IMR-90 (cell line): Measurements from ENCODE around the gene PLXNA4. TPM values are rescaled to one million over a fixed set of nuclear protein-coding genes. Genes with fewer than 3 reads are reported as not detected.

Experiments used
- ATAC-seq: fragments of 200-7000 bp; cut with Tn5 transposase; 2 replicates; pipeline ENCODE4 v1.9.1; 2020; ENCODE audit warnings: low read depth, mild to moderate bottlenecking, moderate library complexity
- BruUV-seq: library from RNA; stranded (reverse); fragments of 400-500 nt; replicated peaks from 2 replicates; lab custom pipeline; 2021; lab: Mats Ljungman, UMichigan
- CTCF ChIA-PET: fragments of 300-600 bp; formaldehyde crosslinking; extraction: SDS; loops from one replicate; lab custom pipeline; 2021; ENCODE audit warnings: antibody characterized with exemption; lab: Yijun Ruan, JAX
- POLR2A ChIA-PET: fragments of 300-600 bp; sonication (Branson Sonifier 250); formaldehyde crosslinking; loops from one replicate; lab custom pipeline; 2022; ENCODE audit warnings: antibody characterized with exemption; ENCODE audit not compliant: unreplicated experiment; lab: Charles Lee
- DNase-seq: peaks from one replicate; pipeline ENCODE4 v3.0.0; 2013
- H2AFZ ChIP-seq: replicated peaks from 2 replicates; pipeline ENCODE3; 2013; ENCODE audit warnings: low read length, mild to moderate bottlenecking; ENCODE audit not compliant: poor library complexity
- H2AK5ac ChIP-seq: 2 replicates; pipeline ENCODE4 v1.6.1; 2013; ENCODE audit warnings: low read depth, low read length, inconsistent platforms
- H2AK9ac ChIP-seq: replicated peaks from 2 replicates; pipeline ENCODE3; 2013; ENCODE audit warnings: mild to moderate bottlenecking, low read depth, low read length, moderate library complexity; ENCODE audit not compliant: poor library complexity
- H2BK120ac ChIP-seq: 2 replicates; pipeline ENCODE4 v1.6.1; 2013; ENCODE audit warnings: low read depth, low read length, inconsistent platforms
- H2BK15ac ChIP-seq: 3 replicates; pipeline ENCODE4 v1.6.1; 2013; ENCODE audit warnings: low read depth, low read length, inconsistent platforms
- H2BK20ac ChIP-seq: 2 replicates; pipeline ENCODE4 v1.6.1; 2013; ENCODE audit warnings: low read depth, mild to moderate bottlenecking, inconsistent platforms, low read length, moderate library complexity
- H2BK5ac ChIP-seq: 2 replicates; pipeline ENCODE4 v1.6.1; 2013; ENCODE audit warnings: mild to moderate bottlenecking, low read depth, low read length, inconsistent platforms; ENCODE audit not compliant: poor library complexity, severe bottlenecking
- H3K14ac ChIP-seq: replicated peaks from 2 replicates; pipeline ENCODE4 v1.6.1; 2013; ENCODE audit warnings: low read depth, low read length, inconsistent platforms
- H3K18ac ChIP-seq: 2 replicates; pipeline ENCODE4 v1.6.1; 2013; ENCODE audit warnings: low read depth, low read length, control low read depth
- H3K23ac ChIP-seq: 2 replicates; pipeline ENCODE4 v1.6.1; 2013; ENCODE audit warnings: low read depth, low read length, inconsistent platforms
- H3K27ac ChIP-seq: 2 replicates; pipeline ENCODE4 v1.5.1; 2013; ENCODE audit warnings: mild to moderate bottlenecking, control low read depth, low read length; ENCODE audit not compliant: insufficient read depth
- H3K27me3 ChIP-seq: 2 replicates; pipeline ENCODE4 v1.6.1; 2013; ENCODE audit warnings: low read length; ENCODE audit not compliant: control insufficient read depth, insufficient read depth
- H3K36me3 ChIP-seq: 2 replicates; pipeline ENCODE4 v1.6.1; 2013; ENCODE audit warnings: low read length, mixed read lengths; ENCODE audit not compliant: control insufficient read depth, insufficient read depth
- H3K4ac ChIP-seq: 2 replicates; pipeline ENCODE4 v1.6.1; 2013; ENCODE audit warnings: low read depth, low read length, inconsistent platforms
- H3K4me1 ChIP-seq: 2 replicates; pipeline ENCODE4 v1.6.1; 2013; ENCODE audit warnings: low read length, mixed read lengths; ENCODE audit not compliant: control insufficient read depth, insufficient read depth
- H3K4me2 ChIP-seq: 2 replicates; pipeline ENCODE4 v1.6.1; 2013; ENCODE audit warnings: low read depth, mild to moderate bottlenecking, control low read depth, low read length, moderate library complexity
- H3K4me3 ChIP-seq: 2 replicates; pipeline ENCODE4 v1.5.1; 2013; ENCODE audit warnings: low read depth, mild to moderate bottlenecking, control low read depth, low read length, moderate library complexity; ENCODE audit not compliant: insufficient read depth
- H3K56ac ChIP-seq: 2 replicates; pipeline ENCODE4 v1.6.1; 2013; ENCODE audit warnings: low read length, inconsistent platforms; ENCODE audit not compliant: insufficient read depth; ENCODE audit errors: extremely low read depth
- H3K79me1 ChIP-seq, 2 experiments: 2 replicates each; pipeline ENCODE4 v1.6.1; 2013; ENCODE audit warnings: low read length in 2 of 2, inconsistent platforms in 1 of 2, low read depth in 1 of 2
- H3K9ac ChIP-seq: 2 replicates; pipeline ENCODE4 v1.6.1; 2013; ENCODE audit warnings: low read depth, low read length, control low read depth
- H3K9me1 ChIP-seq: 2 replicates; pipeline ENCODE4 v1.6.1; 2013; ENCODE audit warnings: low read length, inconsistent platforms; ENCODE audit not compliant: insufficient read depth
- H3K9me3 ChIP-seq: 2 replicates; pipeline ENCODE4 v1.6.1; 2013; ENCODE audit warnings: low read length; ENCODE audit not compliant: control insufficient read depth, insufficient read depth
- H4K20me1 ChIP-seq: 2 replicates; pipeline ENCODE4 v1.6.1; 2013; ENCODE audit warnings: low read length, inconsistent platforms; ENCODE audit not compliant: insufficient read depth
- H4K5ac ChIP-seq: 2 replicates; pipeline ENCODE4 v1.6.1; 2013; ENCODE audit warnings: mild to moderate bottlenecking, low read depth, low read length, control low read depth
- H4K8ac ChIP-seq, 2 experiments: 2 replicates each; pipeline ENCODE4 v1.6.1; 2013; ENCODE audit warnings: low read depth in 2 of 2, low read length in 2 of 2, control low read depth in 1 of 2, inconsistent platforms in 1 of 2
- H4K91ac ChIP-seq: 2 replicates; pipeline ENCODE4 v1.6.1; 2013; ENCODE audit warnings: low read depth, low read length, inconsistent platforms; ENCODE audit not compliant: insufficient read depth
- BHLHE40 ChIP-seq: fragments of 150-350 bp; IDR thresholded peaks from 2 replicates; pipeline ENCODE4 v1.6.1; 2016; ENCODE audit warnings: mild to moderate bottlenecking, low read depth, low read length
- CEBPB ChIP-seq: IDR thresholded peaks from 2 replicates; pipeline ENCODE4 v1.6.1; 2012; ENCODE audit warnings: low read depth, low read length, improper control_type of control experiment
- CHD1 ChIP-seq: IDR thresholded peaks from 2 replicates; pipeline ENCODE4 v1.6.1; 2012; ENCODE audit warnings: low read depth, low read length, improper control_type of control experiment
- FOS ChIP-seq: fragments of 150-350 bp; IDR thresholded peaks from 2 replicates; pipeline ENCODE4 v1.6.1; 2016; ENCODE audit warnings: low read depth, low read length
- MAFK ChIP-seq: IDR thresholded peaks from 2 replicates; pipeline ENCODE4 v1.6.1; 2012; ENCODE audit warnings: low read depth, low read length, improper control_type of control experiment
- MAZ ChIP-seq: IDR thresholded peaks from 2 replicates; pipeline ENCODE4 v1.6.1; 2012; ENCODE audit warnings: low read depth, mild to moderate bottlenecking, low read length, improper control_type of control experiment, moderate library complexity, borderline replicate concordance
- MXI1 ChIP-seq: IDR thresholded peaks from 2 replicates; pipeline ENCODE4 v1.6.1; 2012; ENCODE audit warnings: low read depth, mild to moderate bottlenecking, low read length, moderate library complexity, borderline replicate concordance
- NFE2L2 ChIP-seq: fragments of 150-350 bp; IDR thresholded peaks from 2 replicates; pipeline ENCODE4 v1.6.1; 2016; ENCODE audit warnings: low read depth, mild to moderate bottlenecking, low read length
- POLR2A ChIP-seq: IDR thresholded peaks from 2 replicates; pipeline ENCODE4 v1.6.1; 2012; ENCODE audit warnings: mild to moderate bottlenecking, low read depth, low read length
- RAD21 ChIP-seq: IDR thresholded peaks from 2 replicates; pipeline ENCODE4 v1.6.1; 2012; ENCODE audit warnings: low read length, improper control_type of control experiment
- RCOR1 ChIP-seq: IDR thresholded peaks from 2 replicates; pipeline ENCODE4 v1.6.1; 2012; ENCODE audit warnings: mild to moderate bottlenecking, low read length, improper control_type of control experiment; ENCODE audit not compliant: insufficient replicate concordance
- SMC3 ChIP-seq: fragments of 150-350 bp; IDR thresholded peaks from 2 replicates; pipeline ENCODE4 v1.6.1; 2016; ENCODE audit warnings: low read depth, mild to moderate bottlenecking, antibody characterized with exemption, low read length, moderate library complexity
- WGBS, 2 experiments: methylation state at CpG; one replicate each; pipeline versions ENCODE4 v1.1.5 to v1.1.7; 2013; ENCODE audit warnings: missing lambda C conversion rate in 2 of 2; ENCODE audit not compliant: insufficient read length in 1 of 2; ENCODE audit errors: extremely low coverage in 2 of 2; 5-methylcytosine and 5-hydroxymethylcytosine counted together
- dilution Hi-C: fragments of 300-500 bp; cut with HindIII; formaldehyde crosslinking; loops from one replicate; pipeline ENCODE4 v1.14.3; 2018; ENCODE audit warnings: low sequenced_read_pairs; ENCODE audit not compliant: unreplicated experiment
- in situ Hi-C: fragments of 300-500 bp; cut with MboI; formaldehyde crosslinking; loops from 3 replicates; pipeline ENCODE4 v1.14.3; 2019; ENCODE audit warnings: low sequenced_read_pairs, inconsistent platforms, mixed read lengths
- intact Hi-C: fragments of 100-400 bp; cut with micrococcal nuclease; formaldehyde crosslinking; loops from 2 replicates; pipeline ENCODE4 v1.10.0; 2022
- polyA plus RNA-seq, 3 experiments: library from polyadenylated mRNA; depleted of rRNA; stranded (reverse); fragments of >200 nt; gene quantifications; 2 replicates each; pipeline ENCODE4 v1.2.3, GENCODE V29; 2012; ENCODE audit warnings: low replicate concordance in 1 of 3
- total RNA-seq: library from RNA; depleted of rRNA; stranded (reverse); fragments of >200 nt; gene quantifications from 2 replicates; pipeline ENCODE4 v1.2.3, GENCODE V29; 2012
- TF ChIP-seq, protein P1 (sequence below): fragments of 150-350 bp; IDR thresholded peaks from 2 replicates; pipeline ENCODE4 v1.6.1; 2016; ENCODE audit warnings: low read depth, mild to moderate bottlenecking, low read length, moderate library complexity, borderline replicate concordance
- TF ChIP-seq, protein P2 (sequence below): conservative IDR thresholded peaks from 2 replicates; pipeline ENCODE4 v1.5.1; 2012; ENCODE audit warnings: mild to moderate bottlenecking, low read depth, low read length, improper control_type of control experiment
- TF ChIP-seq, protein P3 (sequence below): fragments of 150-350 bp; IDR thresholded peaks from 2 replicates; pipeline ENCODE4 v1.6.1; 2017; ENCODE audit warnings: mild to moderate bottlenecking, antibody characterized with exemption, low read length, low read depth

The PLXNA4 gene
- total and polyA plus RNA-seq, 2 of the 4 experiments (the other 2 are of a cell fraction) = under 0.01 TPM

DNA sequence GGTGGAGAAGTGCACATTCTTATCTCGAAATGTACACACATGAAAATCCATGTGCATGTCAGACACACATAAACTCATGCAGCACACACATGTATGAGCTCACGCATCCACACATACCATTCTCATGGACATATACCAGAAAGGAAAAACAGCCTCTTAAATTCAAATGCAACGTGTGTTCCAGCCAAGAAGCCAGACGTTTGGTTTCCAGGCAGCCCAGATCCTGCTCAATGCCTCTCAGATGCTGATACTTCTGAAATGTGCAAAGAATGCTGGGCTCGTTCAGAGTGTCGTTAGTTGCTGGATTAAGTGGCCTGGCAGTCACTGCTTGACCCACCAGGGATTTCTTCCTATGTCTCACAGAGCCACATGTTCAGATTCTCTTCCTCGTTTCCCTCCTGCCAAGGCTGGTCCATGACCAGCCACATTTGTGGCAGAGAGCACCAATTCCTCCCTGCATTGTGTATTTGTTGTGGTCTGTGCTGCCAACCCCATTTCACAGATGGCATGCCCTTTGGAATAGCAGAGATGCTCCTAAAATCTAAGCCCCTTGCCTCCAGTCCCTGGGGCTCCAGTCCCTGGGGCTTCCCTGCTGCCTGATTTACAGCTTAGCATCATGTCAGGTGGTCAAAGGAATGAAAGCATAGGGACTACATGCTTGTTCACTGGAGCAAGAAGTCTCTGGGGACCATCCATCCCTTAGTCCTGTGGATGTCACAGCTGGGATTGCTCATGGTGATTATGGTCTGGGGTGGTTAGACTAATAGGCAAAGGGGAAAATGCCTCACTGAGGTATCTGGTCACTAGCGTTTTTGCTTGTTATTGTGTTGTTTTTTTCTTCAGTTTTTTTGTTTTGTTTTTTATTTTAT, 426.6 kb downstream of the PLXNA4 start:
- Histone ChIP-seq H4K5ac (no peak overlapping the region), H3K79me1 (no peaks in the 10 kb centered on the region), H3K23ac (no peak overlapping the region), H3K27ac (no peak overlapping the region), H3K4me1 (no peaks in the 10 kb centered on the region), H3K4me3 (no peak overlapping the region), H3K27me3 (peaks cover 2% of the 10 kb centered on the region; the same call in 1 of the 2 replicates), H2AK9ac (no peak overlapping the region), H2BK5ac (no peak overlapping the region), H3K56ac (no peak overlapping the region), H2BK120ac (no peak overlapping the region), H3K4me2 (no peak overlapping the region), H4K20me1 (no peaks in the 10 kb centered on the region), H3K14ac (no peak overlapping the region), H4K8ac (no peak overlapping the region), H3K18ac (no peak overlapping the region), H2AK5ac (no peak overlapping the region), H2AFZ (no peak overlapping the region), H3K9me1 (no peaks in the 10 kb centered on the region), H3K9me3 (no peaks in the 10 kb centered on the region), H3K9ac (no peak overlapping the region), H3K4ac (no peak overlapping the region), H2BK15ac (no peak overlapping the region), H2BK20ac (no peak overlapping the region), H3K36me3 (no peaks in the 10 kb centered on the region), H4K91ac (no peak overlapping the region)
- no peak for ATAC-seq
- dilution Hi-C loops (no loop called here), in situ Hi-C loops (no loop called here), intact Hi-C loops (no loop called here)
- DNase-seq = no peak
- no TSS peak for BruUV-seq
- ChIA-PET CTCF (no interaction called here), POLR2A (no interaction called here)
- WGBS, 2 experiments = 40% methylated on average over 2 of the region's 8 CpGs; no CpG with 5 or more reads in 1 of the 2 experiments
- TF ChIP-seq RCOR1 = no peak
- no peak for TF ChIP-seq BHLHE40
- TF ChIP-seq, protein P1, sequence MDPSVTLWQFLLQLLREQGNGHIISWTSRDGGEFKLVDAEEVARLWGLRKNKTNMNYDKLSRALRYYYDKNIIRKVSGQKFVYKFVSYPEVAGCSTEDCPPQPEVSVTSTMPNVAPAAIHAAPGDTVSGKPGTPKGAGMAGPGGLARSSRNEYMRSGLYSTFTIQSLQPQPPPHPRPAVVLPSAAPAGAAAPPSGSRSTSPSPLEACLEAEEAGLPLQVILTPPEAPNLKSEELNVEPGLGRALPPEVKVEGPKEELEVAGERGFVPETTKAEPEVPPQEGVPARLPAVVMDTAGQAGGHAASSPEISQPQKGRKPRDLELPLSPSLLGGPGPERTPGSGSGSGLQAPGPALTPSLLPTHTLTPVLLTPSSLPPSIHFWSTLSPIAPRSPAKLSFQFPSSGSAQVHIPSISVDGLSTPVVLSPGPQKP = no peak
- TF ChIP-seq FOS = no peak
- TF ChIP-seq POLR2A = no peak
- TF ChIP-seq RAD21 = no peak
- TF ChIP-seq, protein P2, sequence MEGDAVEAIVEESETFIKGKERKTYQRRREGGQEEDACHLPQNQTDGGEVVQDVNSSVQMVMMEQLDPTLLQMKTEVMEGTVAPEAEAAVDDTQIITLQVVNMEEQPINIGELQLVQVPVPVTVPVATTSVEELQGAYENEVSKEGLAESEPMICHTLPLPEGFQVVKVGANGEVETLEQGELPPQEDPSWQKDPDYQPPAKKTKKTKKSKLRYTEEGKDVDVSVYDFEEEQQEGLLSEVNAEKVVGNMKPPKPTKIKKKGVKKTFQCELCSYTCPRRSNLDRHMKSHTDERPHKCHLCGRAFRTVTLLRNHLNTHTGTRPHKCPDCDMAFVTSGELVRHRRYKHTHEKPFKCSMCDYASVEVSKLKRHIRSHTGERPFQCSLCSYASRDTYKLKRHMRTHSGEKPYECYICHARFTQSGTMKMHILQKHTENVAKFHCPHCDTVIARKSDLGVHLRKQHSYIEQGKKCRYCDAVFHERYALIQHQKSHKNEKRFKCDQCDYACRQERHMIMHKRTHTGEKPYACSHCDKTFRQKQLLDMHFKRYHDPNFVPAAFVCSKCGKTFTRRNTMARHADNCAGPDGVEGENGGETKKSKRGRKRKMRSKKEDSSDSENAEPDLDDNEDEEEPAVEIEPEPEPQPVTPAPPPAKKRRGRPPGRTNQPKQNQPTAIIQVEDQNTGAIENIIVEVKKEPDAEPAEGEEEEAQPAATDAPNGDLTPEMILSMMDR = no peak
- TF ChIP-seq MXI1 = no peak
- no peak for TF ChIP-seq SMC3
- no peak for TF ChIP-seq CHD1
- TF ChIP-seq MAZ = no peak
- TF ChIP-seq, protein P3, sequence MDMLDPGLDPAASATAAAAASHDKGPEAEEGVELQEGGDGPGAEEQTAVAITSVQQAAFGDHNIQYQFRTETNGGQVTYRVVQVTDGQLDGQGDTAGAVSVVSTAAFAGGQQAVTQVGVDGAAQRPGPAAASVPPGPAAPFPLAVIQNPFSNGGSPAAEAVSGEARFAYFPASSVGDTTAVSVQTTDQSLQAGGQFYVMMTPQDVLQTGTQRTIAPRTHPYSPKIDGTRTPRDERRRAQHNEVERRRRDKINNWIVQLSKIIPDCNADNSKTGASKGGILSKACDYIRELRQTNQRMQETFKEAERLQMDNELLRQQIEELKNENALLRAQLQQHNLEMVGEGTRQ = no peak
- TF ChIP-seq MAFK = no peak
- TF ChIP-seq CEBPB = no peak
- no peak for TF ChIP-seq NFE2L2
